Activated CD4-positive, alpha-beta T cell treated with anti-CD3 and anti-CD28 coated beads, Interleukin-2, amount 50 U/mL, for 4 hours (primary cell): ENCODE results near the gene TEX26.
"Not testable (repeated sequence)": the region's sequence is repeated elsewhere in the genome, so short reads cannot be mapped to it uniquely, and the experiment has no call there.

ENCODE experiments used
- DNase-seq, 2 experiments: peaks; one replicate each; pipeline ENCODE4 v3.0.0-alpha.2; 2020

Gene TEX26

DNA sequence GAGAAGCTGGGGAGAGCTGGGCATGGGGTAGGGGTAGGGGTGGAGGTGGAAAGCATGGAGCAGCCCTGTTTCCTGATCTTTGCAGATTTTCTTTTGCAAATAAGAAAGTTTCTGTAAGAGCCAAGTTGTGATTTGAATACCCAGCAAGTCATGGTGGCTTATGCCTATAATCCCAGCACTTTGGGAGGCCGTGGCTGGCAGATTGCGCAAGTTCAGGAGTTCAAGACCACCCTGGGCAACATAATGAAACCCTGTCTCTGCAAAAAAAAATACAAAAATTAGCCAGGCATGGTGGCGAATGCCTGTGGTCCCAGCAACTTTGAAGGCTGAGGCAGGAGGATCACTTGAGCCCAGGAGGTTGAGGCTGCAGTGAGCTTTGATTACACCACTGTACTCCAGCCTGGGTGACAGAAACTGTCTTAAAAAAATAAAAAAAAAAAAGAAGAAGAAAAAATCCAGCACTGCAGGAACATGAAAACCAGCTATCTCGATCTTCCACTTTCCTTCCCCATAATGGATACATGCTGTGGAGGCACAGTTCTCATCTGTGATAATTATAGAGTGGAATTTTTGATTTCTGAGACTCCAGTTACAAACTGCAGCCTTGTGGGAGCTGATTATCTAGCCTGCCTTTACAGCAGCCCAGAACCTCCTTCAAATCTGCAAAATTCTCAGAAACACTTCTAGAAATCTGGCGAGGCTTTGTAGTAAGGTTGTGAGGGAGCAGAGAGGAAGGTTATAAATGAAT, 12.1 kb upstream of the TEX26 start:
- no peak for DNase-seq

- no peak for DNase-seq
Observed at GRCh38 chr13:30923418-30923817, 9.0 kb upstream of the TEX26 start.

- no peak for DNase-seq
Observed at GRCh38 chr13:30924721-30925120, 7.7 kb upstream of the TEX26 start.

GRCh38 chr13:30925429-30925828, 7.0 kb upstream of the TEX26 start:
- DNase-seq = no peak

DNA sequence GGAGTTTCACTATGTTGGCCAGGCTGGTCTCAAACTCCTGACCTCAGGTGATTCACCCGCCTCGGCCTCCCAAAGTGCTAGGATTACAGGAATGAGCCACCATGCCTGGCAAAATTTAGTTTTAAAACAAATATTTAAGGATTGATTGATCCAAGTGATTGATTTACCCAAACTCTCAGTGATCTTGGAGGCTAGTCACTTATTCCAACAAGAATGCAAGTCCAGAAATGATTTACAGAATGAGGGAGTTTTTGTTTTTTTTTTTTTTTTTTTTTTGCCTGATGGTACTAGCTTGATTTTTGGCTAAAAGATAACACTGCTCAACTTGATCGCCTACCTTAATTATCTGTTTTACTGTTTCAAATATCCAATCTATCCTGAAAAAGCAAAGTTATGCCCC, 5.7 kb upstream of the TEX26 start:
- DNase-seq = no peak

GRCh38 chr13:30927188-30927587, 5.3 kb upstream of the TEX26 start:
- DNase-seq = not testable (repeated sequence)

DNA sequence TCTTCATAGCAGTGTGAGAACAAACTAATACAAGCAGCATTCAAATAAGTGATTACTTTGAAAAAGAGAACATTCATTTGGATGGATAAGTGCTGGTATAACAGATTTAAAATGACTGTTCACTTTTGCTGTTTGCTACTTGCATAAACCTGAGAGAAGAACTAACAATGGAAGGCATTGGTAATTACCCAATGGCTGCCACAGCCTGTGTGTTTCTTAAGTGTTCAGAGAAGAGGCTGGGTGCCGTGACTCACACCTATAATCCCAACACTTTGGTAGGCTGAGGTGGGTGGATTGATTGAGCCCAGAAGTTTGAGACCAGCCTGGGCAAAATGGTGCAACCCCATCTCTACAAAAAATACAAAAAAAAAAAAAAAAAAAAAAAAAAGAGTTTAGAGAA, 4.9 kb upstream of the TEX26 start:
- no peak for DNase-seq

GRCh38 chr13:30928978-30929377, 3.5 kb upstream of the TEX26 start:
- no peak for DNase-seq

- DNase-seq = no peak
Observed at GRCh38 chr13:30933354-30933670, 856 bp downstream of the TEX26 start.

DNA sequence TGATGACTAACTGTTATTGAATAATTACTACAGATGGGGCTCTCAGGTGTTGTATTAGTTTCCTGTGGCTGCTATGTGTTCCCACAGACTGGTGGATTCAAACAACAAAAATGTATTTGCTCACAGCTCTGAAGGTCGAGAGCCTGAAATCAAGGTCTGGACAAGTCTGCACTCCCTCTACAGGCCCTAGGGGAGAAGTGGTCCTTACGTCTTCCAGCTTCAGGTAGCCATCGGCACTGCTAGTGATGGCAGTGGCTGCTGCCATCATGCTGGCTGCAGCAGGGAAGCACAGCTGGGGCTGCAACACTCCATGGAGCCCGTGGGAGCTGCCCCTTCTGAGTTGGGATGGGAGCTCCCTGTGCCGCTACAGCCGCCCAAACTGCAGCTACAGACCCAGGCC, 1.9 kb downstream of the TEX26 start:
- DNase-seq = no peak

GRCh38 chr13:30934803-30935202, 2.3 kb downstream of the TEX26 start:
- DNase-seq = no peak

DNA sequence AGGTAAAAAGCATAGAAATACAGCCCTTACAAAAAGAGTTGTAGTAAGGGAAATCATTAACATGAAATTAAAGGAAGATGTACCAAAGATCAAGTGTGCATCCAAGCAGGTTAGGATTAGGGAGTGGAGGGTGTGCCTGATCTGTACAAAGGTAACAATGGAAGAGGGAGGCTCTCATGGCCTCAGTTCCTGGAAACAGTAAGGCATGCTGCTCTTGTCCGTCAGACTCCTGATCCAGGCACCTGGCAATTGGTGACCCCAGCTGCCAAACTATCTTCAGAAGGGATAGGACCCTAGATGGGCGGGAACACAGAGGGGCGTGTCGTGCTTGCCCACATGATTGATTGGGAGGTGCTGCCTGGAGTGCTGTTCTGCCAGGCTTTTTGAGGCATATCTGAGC, 4.5 kb downstream of the TEX26 start:
- no peak for DNase-seq

DNA sequence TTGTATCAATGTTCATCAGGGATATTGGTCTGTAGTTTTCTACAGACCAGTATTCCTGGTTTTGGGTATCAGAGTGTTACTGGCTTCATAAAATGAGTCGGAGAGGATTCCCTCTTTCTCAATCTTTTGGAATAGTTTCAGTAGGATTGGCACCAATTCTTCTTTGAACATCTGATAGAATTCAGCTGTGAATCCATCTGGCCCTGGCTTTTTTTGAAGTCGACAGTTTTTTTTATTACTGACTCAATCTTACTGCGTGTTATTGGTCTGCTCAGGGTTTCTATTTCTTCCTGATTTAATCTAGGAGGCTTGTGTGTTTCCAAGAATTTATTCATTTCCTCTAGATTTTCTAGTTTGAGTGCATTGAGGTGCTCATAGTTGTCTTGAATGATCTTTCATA, 11.4 kb downstream of the TEX26 start:
- no peak for DNase-seq

DNA sequence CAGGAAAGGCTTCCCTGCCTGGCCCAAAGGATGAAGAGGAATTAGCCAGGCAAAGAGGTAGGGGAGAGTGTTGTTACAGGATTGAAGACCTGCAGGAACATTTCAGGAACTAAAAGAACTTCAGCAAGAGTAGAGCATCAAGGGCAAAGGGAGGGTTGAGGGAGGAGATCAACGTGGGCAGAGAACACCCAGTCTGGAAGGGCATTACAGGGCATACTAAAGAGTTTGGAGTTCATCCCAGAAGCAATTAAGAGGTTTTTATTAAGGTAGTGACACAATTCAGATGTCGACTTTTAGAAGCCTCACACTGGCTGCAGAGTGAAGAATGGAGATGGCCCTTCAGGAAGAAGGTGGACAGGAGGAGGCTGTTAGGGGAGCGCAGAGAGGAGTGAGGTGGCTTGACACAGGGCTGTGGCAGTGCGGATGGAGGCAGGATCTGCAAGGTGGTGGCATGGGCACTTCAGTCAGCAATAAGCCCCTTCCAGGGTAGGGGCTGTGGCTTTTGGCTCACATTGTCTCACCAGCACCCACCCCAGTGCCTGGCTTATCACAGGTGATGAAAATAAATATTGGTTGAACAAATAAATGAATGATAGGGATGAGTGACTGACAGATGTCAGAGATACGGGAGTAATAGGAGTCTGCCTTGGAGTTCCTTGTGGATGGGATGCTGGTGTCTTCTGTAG, 24.9 kb downstream of the TEX26 start:
- no peak for DNase-seq

DNA sequence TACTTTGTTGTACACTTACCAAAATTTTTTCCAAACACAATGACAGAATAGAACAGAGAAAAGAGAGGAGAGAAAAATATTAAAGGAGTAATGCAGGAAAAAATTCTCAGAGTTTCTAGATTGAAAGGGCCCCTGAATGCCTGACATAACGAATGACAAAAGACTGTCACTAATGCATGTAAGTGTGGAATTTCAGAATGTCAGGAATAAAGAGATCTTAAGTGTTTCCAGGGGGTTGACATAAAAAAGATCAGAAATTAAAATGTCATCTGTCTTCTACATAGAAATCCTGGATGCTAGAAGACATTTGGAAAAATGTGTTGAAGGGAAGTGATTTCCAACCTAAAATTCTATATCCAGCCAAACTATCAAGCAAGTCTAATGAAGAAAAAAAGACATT, 27.2 kb downstream of the TEX26 start:
- no peak for DNase-seq

GRCh38 chr13:30963791-30964190, 31.3 kb downstream of the TEX26 start:
- DNase-seq = no peak

DNA sequence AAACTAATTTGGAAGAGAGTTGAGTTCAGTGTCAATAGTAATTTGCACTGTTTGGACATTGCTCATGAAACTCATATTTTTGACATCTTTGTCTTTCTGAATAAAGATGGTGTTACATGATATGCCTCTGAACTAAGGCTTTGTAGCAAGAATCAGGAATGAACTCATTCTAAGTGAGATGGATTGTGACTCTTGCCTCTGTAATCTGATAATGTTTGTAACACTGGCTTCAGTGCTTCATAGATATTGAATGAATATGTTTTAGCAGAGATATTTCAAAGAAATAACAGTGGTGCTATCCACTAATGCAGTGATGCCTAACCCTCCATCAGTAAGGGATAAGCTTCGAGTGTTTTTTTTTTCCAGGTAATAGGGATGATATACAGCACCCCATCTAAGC, 32.9 kb downstream of the TEX26 start:
- no peak for DNase-seq

DNA sequence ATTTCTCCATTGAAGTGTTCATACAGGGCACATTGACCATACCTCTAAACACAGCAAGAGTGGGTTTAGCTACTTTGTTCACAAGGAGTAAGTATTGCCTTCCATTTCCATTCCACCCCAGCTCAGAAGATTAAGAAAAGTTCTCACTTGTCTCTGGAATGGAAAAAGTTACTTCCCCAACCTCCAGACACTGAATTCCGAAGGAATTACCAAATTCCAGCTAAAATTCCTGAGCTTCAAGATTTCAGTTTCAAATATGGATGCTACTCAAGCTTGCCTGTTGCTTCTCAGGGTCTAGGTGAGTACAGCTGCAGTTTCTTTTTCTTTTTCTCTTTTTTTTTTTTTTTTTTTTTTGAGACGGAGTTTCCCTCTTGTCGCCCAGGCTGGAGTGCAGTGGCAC, 33.6 kb downstream of the TEX26 start:
- DNase-seq = no peak

DNA sequence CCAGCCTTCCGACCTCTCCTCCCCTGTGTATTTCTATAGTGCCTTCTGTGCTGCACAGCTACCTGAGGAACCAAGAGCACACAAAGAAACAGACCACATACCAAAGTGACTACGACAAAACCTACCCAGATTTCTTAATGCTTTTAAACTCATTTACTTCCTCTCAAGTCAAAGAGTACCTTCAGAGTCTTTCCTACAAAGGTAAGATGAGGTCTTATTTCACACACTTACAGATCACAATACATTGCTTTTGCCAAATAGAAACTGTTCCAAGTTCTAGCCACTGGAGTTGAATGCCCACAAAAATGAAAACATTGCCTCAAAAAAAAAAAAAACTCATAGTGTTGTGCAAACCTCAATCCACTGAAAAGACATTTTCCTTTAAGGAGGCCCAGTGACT, 36.4 kb downstream of the TEX26 start:
- DNase-seq = no peak

DNA sequence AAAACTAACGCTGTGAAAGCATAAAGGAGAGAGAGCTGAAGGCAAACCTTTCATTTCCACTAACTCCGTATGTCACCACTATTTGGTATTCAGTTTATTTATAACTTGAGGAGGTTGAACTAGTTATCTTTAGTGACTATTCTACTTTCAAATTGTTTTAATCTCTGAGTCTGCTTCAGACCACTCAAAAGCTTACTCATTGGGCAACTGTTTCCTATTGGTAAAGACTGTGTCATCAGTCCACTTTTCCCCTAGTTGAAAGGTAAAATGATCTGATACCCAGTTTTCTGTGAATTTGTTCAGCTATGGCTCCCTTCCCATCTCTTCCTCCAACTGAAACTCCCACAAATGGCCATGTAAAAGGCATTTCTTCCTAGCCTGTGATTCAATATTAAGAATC, 39.1 kb downstream of the TEX26 start:
- no peak for DNase-seq

DNA sequence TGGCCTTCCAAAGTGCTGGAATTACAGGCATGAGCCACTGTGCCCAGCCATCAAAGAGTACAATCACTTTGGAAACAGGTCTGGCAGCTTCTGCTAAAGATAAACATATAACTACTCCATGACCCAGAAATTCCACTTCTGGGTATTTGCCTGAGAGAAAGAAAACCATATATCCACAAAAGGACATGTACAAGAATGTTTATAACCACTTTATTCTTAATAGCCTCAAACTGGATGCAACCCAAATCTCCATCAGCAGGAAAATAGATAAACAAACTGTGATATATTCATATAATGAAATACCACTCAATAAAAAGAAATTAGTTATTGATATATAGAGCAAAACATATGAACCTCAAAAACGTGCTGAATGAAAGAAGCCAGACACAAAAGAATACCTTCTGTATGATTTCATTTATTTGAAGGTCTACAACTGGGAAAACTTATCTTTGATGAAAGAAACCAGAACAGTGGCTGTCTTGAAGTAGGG, 40.5 kb downstream of the TEX26 start:
- DNase-seq = no peak

DNA sequence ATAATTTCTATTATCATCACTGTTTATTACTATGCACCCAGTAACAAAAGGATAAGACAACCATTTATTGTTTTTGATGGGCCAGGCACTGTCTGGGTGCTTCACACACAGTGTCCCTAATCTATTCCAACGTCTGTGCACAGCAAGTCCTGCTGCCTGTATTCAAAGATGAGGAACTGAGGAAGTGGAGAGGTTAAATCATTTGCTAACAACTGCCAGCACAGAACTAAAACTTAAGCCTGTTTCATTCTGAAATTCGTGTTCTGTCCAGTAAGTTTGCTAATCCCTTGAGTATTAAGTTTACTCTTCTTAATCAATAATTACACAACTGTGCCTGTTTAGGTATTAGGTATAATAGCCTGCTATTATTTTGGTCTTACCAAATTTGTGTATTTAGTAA, 41.9 kb downstream of the TEX26 start:
- no peak for DNase-seq

GRCh38 chr13:30976025-30976424, 43.6 kb downstream of the TEX26 start:
- no peak for DNase-seq

DNA sequence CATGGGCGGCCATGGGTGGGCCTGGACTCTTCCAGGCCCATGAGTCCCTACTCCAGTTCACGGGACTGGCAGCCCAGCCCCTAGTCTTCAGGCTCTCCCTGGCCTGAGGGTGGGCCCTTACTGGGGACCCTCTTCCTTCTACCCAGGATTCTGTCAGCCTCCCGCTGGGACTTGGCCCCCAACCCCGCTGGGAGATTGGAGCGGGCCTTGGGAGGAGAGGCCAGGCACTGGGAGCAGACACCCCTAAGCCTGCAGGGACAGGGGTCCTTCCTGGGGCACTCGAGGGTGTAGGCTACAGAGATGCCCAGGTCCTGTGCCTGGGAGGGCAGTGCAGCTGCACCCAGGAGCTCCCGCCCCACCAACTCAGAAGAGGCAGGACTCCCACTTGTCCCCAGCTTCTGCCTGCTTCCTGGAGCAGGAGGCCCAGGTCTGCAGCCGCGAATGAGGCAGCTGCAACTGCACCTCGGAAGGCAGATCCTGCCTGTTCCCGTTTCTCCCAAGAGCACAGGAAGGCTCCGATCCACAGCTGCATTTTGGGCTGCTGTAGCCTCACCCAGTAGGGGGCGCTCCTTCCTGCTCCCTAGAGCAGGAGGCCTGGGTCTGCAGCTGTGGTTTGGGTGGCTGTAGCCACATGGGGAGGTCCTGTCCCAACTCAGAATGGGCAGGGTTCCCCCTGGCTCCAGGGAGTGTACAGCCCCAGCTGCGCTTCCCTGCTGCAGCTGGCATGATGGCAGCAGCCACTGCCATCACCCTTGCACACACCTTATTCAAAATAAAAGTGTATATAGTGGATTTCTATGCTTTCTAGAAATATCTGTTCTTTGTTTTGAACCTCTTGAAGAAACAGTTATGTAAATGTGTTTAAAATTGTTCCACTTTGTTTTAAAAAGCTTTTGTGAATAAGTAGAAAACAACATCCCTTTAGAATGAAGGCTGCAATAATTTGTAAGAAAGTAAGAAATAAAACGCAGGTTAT, 46.8 kb downstream of the TEX26 start:
- peak; percentile 21 to 24 for DNase-seq
